Stimulated activated naive CD8-positive, alpha-beta T cell treated with anti-CD3 and anti-CD28 coated beads, Interleukin-15, Interleukin-2, amounts not matched to agents 100 ng/mL and 50 ng/mL, for 24 hours (primary cell): ENCODE measurements around the gene OR10J4.

Source experiments
- H3K27ac Mint-ChIP-seq: one replicate; pipeline ENCODE4 v1.8.0; 2021; ENCODE audit warnings: mild to moderate bottlenecking, mixed read lengths
- H3K27me3 Mint-ChIP-seq: one replicate; pipeline ENCODE4 v1.8.0; 2021; ENCODE audit warnings: mixed read lengths
- H3K36me3 Mint-ChIP-seq: one replicate; pipeline ENCODE4 v1.8.0; 2021; ENCODE audit warnings: low read depth, mixed read lengths
- H3K4me1 Mint-ChIP-seq: one replicate; pipeline ENCODE4 v1.8.0; 2021; ENCODE audit warnings: low read depth, mixed read lengths
- H3K4me3 Mint-ChIP-seq: one replicate; pipeline ENCODE4 v1.8.0; 2021; ENCODE audit warnings: mild to moderate bottlenecking, mixed read lengths
- H3K9me3 Mint-ChIP-seq: one replicate; pipeline ENCODE4 v1.8.0; 2021; ENCODE audit warnings: mixed read lengths

Gene OR10J4

DNA sequence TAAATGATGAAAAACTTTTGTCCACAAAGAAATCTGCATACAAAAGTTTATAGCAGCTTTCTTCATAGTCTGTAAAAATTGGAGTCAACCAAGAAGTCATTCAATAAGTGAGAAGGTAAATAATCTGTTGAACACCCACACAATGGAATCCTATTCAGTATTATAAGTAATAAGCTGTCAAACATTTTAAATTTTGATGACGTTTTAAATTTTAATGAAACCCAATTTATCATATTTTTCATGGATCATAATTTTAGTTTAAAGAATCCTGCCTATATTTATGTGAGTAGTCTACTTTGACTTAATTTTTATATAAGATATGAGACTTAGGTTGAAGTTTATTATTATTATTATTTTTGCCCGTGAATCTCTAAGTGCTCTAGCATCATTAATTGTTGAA is 27.5 kb downstream of the OR10J4 start:
- peaks cover 9% of the 10 kb centered on the region for H3K9me3 Mint-ChIP-seq
- H3K27me3 Mint-ChIP-seq, result no peaks in the 10 kb centered on the region
- no peaks in the 10 kb centered on the region for H3K4me1 Mint-ChIP-seq
- H3K4me3 Mint-ChIP-seq, result no peak overlapping the region
- no peaks in the 10 kb centered on the region for H3K36me3 Mint-ChIP-seq
- no peak overlapping the region for H3K27ac Mint-ChIP-seq

DNA sequence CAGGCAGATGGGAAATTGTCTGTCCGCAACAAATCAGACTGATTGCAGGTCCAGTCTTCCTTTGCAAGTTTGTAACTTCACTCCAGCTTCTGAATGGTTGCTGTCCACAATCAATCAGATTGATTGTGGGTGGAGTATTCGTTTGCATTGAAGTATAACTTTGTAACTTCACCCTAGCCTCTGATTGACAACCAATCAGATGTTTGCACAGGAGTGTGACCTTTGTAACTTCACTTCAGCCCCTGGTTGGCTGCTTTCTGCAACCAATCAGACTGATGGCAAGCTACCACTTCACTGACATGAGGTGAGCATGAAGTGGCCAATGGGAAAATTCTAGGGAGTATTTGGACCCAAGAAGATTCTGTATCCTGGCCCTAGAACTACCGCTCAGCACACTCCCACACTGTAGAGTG is 33.2 kb downstream of the OR10J4 start:
- Mint-ChIP-seq H3K9me3 (peaks cover 9% of the 10 kb centered on the region), H3K4me1 (no peaks in the 10 kb centered on the region), H3K36me3 (no peaks in the 10 kb centered on the region), H3K27ac (no peak overlapping the region), H3K4me3 (no peak overlapping the region), H3K27me3 (peaks cover 6% of the 10 kb centered on the region)

DNA sequence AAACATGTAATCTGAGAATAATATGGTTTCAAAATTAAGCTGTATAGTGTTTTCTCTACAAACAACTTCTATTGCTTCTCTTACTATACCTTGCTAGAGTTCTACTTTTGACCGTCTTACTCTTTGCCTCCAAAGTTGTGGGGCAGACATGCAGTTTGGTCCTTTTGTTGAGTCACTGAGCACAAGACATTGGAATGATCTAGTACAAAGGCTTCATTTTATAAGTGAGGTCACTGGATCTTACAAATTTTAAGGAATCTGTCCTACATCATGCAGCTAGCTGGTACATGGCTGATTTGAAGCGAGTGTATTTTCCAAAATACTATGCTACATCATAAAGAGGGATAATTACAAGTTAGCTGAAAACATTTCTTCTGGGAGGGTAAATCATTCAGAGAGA is 36.3 kb downstream of the OR10J4 start:
- no peak overlapping the region for H3K4me3 Mint-ChIP-seq
- no peak overlapping the region for H3K27ac Mint-ChIP-seq
- peaks cover 6% of the 10 kb centered on the region for H3K27me3 Mint-ChIP-seq
- no peaks in the 10 kb centered on the region for H3K9me3 Mint-ChIP-seq
- no peaks in the 10 kb centered on the region for H3K36me3 Mint-ChIP-seq
- H3K4me1 Mint-ChIP-seq, result no peaks in the 10 kb centered on the region

DNA sequence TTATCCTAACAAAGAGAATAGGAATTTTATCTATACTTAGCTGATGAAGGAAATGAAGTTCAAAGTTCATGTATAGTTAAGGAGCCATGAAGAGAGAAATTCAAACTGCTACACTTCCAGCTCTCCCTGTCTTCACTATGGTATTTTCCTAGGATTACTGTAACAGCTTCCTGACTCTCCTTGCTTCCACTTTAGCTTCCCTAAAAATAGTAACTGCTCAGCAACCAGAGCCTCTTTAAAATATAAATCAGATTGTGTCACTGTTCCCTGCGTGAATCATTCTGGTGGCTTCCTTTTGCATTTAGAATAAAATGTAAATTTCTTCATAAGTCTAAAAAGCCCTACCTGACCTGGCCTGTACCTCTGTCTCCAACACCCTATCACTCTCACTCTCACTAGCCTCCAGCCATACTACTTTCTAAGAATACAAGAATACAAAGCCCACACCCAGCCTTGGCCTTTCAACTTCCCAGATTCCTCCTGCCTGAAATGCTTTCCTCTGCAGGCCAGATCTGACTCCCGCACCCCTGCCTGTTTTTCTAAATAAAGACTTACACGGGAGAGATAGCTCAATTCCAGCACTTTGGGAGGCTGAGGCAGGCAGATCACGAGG is 38.0 kb downstream of the OR10J4 start:
- Mint-ChIP-seq H3K27ac (no peak overlapping the region), H3K4me1 (no peaks in the 10 kb centered on the region), H3K9me3 (no peaks in the 10 kb centered on the region), H3K36me3 (no peaks in the 10 kb centered on the region), H3K27me3 (peaks cover 6% of the 10 kb centered on the region), H3K4me3 (no peak overlapping the region)

DNA sequence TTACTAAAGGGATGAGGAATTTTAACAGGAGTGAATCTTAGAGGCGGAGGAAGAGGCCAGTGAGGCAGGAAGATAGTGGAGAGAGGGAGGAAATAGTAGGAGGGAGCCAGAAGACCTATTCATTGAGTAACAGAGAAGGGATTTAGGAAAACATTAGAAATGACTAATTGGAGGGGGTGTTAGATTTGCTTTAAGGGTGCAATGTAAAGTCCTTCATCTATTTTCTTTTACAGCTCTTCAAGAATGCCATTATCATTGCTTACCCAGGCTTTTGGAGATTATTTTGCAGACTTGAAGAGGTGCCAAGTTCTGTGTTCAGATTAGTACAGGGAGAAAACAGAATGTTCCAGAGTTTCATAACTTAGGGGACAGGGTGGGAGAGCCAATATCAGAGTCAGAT is 41.3 kb downstream of the OR10J4 start:
- H3K4me3 Mint-ChIP-seq, result no peak overlapping the region
- H3K9me3 Mint-ChIP-seq, result no peaks in the 10 kb centered on the region
- H3K27me3 Mint-ChIP-seq, result peaks cover 8% of the 10 kb centered on the region
- no peak overlapping the region for H3K27ac Mint-ChIP-seq
- no peaks in the 10 kb centered on the region for H3K4me1 Mint-ChIP-seq
- no peaks in the 10 kb centered on the region for H3K36me3 Mint-ChIP-seq

DNA sequence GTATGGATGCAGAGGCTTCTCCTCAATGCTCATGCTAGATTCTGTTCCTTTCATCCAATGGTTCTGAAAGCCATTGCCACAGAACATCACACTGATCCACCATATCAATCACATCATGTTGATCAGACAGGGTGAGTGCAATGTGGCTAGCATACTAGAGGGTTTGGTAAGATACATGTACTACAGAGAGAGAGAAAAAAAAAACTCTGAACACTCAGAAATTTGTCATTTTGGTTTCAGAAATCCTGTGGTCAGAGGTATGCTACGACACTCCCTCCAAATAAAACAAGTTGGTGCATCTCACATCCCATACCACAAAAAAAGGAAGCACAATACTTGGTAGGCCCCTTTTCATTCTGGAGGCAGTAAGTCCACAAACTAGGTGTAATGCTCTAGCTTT is 42.9 kb downstream of the OR10J4 start:
- H3K4me3 Mint-ChIP-seq, result no peak overlapping the region
- no peaks in the 10 kb centered on the region for H3K4me1 Mint-ChIP-seq
- no peaks in the 10 kb centered on the region for H3K9me3 Mint-ChIP-seq
- no peak overlapping the region for H3K27ac Mint-ChIP-seq
- peaks cover 3% of the 10 kb centered on the region for H3K27me3 Mint-ChIP-seq
- H3K36me3 Mint-ChIP-seq, result no peaks in the 10 kb centered on the region
